ENCODE data around the gene KCNH4. TPM values are rescaled to one million over a fixed set of nuclear protein-coding genes. Genes with fewer than 3 reads are reported as not detected.
A peak's percentile ranks its signal among the peaks of the same experiment; 100 is the strongest.
"Not testable (repeated sequence)": the region's sequence is repeated elsewhere in the genome, so short reads cannot be mapped to it uniquely, and the experiment has no call there.

Gene KCNH4
- total RNA-seq: 0.55 TPM
- long read RNA-seq: 0 reads

- DNase-seq (ENCODE audit: low spot score): peak; percentile 96
These were observed at the start of gene KCNH4 for GRCh38 chr17:42180922-42181850. KCNH4 (minus strand) TSS chr17:42181142; CDS start chr17:42180945, 197 bp downstream.

- DNase-seq (ENCODE audit: low spot score): no peak
These were observed 49.3 kb upstream of the KCNH4 start for GRCh38 chr17:42230225-42230624.

GRCh38 chr17:42227849-42228700, 47.1 kb upstream of the KCNH4 start:
- DNase-seq (ENCODE audit: low spot score): no peak

- DNase-seq (ENCODE audit: low spot score): no peak
These were observed 44.7 kb upstream of the KCNH4 start for GRCh38 chr17:42225646-42226045.

GRCh38 chr17:42224651-42225050, 43.7 kb upstream of the KCNH4 start:
- no peak for DNase-seq (ENCODE audit: low spot score)

GRCh38 chr17:42221886-42222745, 41.2 kb upstream of the KCNH4 start:
- no peak for DNase-seq (ENCODE audit: low spot score)

GRCh38 chr17:42219280-42219679, 38.3 kb upstream of the KCNH4 start:
- not testable (repeated sequence) for DNase-seq (ENCODE audit: low spot score)

GRCh38 chr17:42214156-42214555, 33.2 kb upstream of the KCNH4 start:
- DNase-seq (ENCODE audit: low spot score): no peak

- DNase-seq (ENCODE audit: low spot score): no peak
These were observed 31.4 kb upstream of the KCNH4 start for GRCh38 chr17:42212382-42212781.

GRCh38 chr17:42211921-42212341, 31.0 kb upstream of the KCNH4 start:
- DNase-seq (ENCODE audit: low spot score): not testable (repeated sequence)

GRCh38 chr17:42210046-42210445, 29.1 kb upstream of the KCNH4 start:
- DNase-seq (ENCODE audit: low spot score): no peak

GRCh38 chr17:42206153-42206612, 25.2 kb upstream of the KCNH4 start:
- not testable (repeated sequence) for DNase-seq (ENCODE audit: low spot score)

- no peak for DNase-seq (ENCODE audit: low spot score)
These were observed 22.4 kb upstream of the KCNH4 start for GRCh38 chr17:42203354-42203753.

- DNase-seq (ENCODE audit: low spot score): no peak
These were observed 21.8 kb upstream of the KCNH4 start for GRCh38 chr17:42202696-42203095.

- DNase-seq (ENCODE audit: low spot score): no peak
These were observed 21.2 kb upstream of the KCNH4 start for GRCh38 chr17:42202159-42202558.

GRCh38 chr17:42201458-42201772, 20.5 kb upstream of the KCNH4 start:
- DNase-seq (ENCODE audit: low spot score): no peak

GRCh38 chr17:42200706-42201457, 19.9 kb upstream of the KCNH4 start:
- DNase-seq (ENCODE audit: low spot score): no peak

- DNase-seq (ENCODE audit: low spot score): no peak
These were observed 18.6 kb upstream of the KCNH4 start for GRCh38 chr17:42199416-42200011.

- DNase-seq (ENCODE audit: low spot score): no peak
These were observed 18.0 kb upstream of the KCNH4 start for GRCh38 chr17:42198897-42199296.

All from mesenteric fat pad (tissue), 1 donor.